B cell (primary cell): Measurements from ENCODE around the gene ARHGDIA.

ENCODE experiments used
- CTCF ChIP-seq: fragments of 200-600 bp; IDR thresholded peaks from one replicate; pipeline ENCODE4 v1.8.0; 2022; ENCODE audit warnings: antibody characterized with exemption, mild to moderate bottlenecking
- EZH2 ChIP-seq: IDR thresholded peaks from 2 replicates; pipeline ENCODE4 v1.6.1; 2012; ENCODE audit warnings: borderline replicate concordance, low read depth, mild to moderate bottlenecking, moderate library complexity, low read length; ENCODE audit not compliant: insufficient read depth, poor library complexity, severe bottlenecking

- TF ChIP-seq EZH2 (no peak), CTCF (no peak)
Observed at GRCh38 chr17:81823820-81824550, 47.2 kb downstream of the ARHGDIA start.
